Measurements from ENCODE around the gene AP1S3.

GRCh38 chr2:223732346-223732745, 105.0 kb downstream of the AP1S3 start:
- no peak for TF ChIP-seq POLR2A (IDR thresholded peaks at IDR 0.05; ENCODE audit: borderline replicate concordance, extremely low read depth, insufficient read depth, insufficient read length)
- TF ChIP-seq EZH2 (IDR thresholded peaks at IDR 0.05), result no peak
- TF ChIP-seq CTCF (IDR thresholded peaks at IDR 0.05 in 2 of 3, conservative IDR thresholded peaks at IDR 0.05 in 1 of 3; ENCODE audit: borderline replicate concordance in 1 of 3, insufficient read depth in 1 of 3, low read depth in 2 of 3, low read length in 2 of 3), result no peak
- no peak for TF ChIP-seq POLR2AphosphoS5 (IDR thresholded peaks at IDR 0.05; ENCODE audit: low read depth, low read length)
- TF ChIP-seq MAX (IDR thresholded peaks at IDR 0.05), result no peak
